Thoracic aorta (tissue), 2 donors: ENCODE data around the gene DIPK2B. TPM values are rescaled to one million over a fixed set of nuclear protein-coding genes. Genes with fewer than 3 reads are reported as not detected.

Experiments
- ATAC-seq: fragments of 150-250 bp; one replicate; pipeline ENCODE4 v1.8.0; 2017; ENCODE audit warnings: low read depth; ENCODE audit not compliant: insufficient number of reproducible peaks, low FRiP score
- DNase-seq: peaks from one replicate; pipeline ENCODE4 v3.0.0-alpha.2; 2020; ENCODE audit warnings: low spot score
- H3K27ac ChIP-seq, 2 donors: fragments of 200-600 bp; sonication (generic); 1 replicate in 1 of 2; 2 replicates in 1 of 2; pipeline ENCODE4 v1.5.1; 2016; ENCODE audit warnings: mild to moderate bottlenecking in 2 of 2, moderate library complexity in 2 of 2
- H3K27me3 ChIP-seq: fragments of 200-600 bp; sonication (generic); replicated peaks from 2 replicates; pipeline ENCODE4 v1.6.0; 2016; ENCODE audit warnings: mild to moderate bottlenecking; ENCODE audit not compliant: insufficient read depth
- H3K36me3 ChIP-seq: fragments of 200-600 bp; sonication (generic); one replicate; pipeline ENCODE4 v1.5.1; 2016
- H3K4me1 ChIP-seq, 2 donors: fragments of 200-600 bp; sonication (generic); 1 replicate in 1 of 2; 2 replicates in 1 of 2; pipeline versions ENCODE4 v1.5.1 to v1.6.0; 2016; ENCODE audit warnings: low read depth in 2 of 2, mild to moderate bottlenecking in 1 of 2; ENCODE audit not compliant: control insufficient read depth in 1 of 2
- H3K4me3 ChIP-seq: fragments of 200-600 bp; sonication (generic); 2 replicates; pipeline ENCODE4 v1.5.1; 2016; ENCODE audit warnings: mild to moderate bottlenecking
- H3K9me3 ChIP-seq: fragments of 200-600 bp; sonication (generic); 2 replicates; pipeline ENCODE4 v1.5.1; 2016
- CTCF ChIP-seq: fragments of 200-600 bp; sonication (generic); IDR thresholded peaks from one replicate; pipeline ENCODE4 v1.5.1; 2019; ENCODE audit warnings: antibody characterized with exemption
- total RNA-seq, 2 donors: library from RNA; depleted of rRNA; stranded (reverse); fragments of >200 nt; gene quantifications; one replicate each; pipeline versions ENCODE4 v1.1.0 to v1.2.3, GENCODE V29; 2016

Gene DIPK2B
- total RNA-seq, 2 donors from 2014 or later: 11.6 to 14.0 TPM

- DNase-seq (no peak), ATAC-seq (no peak)
- no peaks in the 10 kb centered on the region for H3K9me3 ChIP-seq
- no peaks in the 10 kb centered on the region for H3K27me3 ChIP-seq
- no peaks in the 10 kb centered on the region for H3K4me1 ChIP-seq
- no peak for TF ChIP-seq CTCF
- peak overlapping the region; percentile 69 for H3K4me3 ChIP-seq
- H3K27ac ChIP-seq: no peak overlapping the region
- no peaks in the 10 kb centered on the region for H3K36me3 ChIP-seq
Measured at GRCh38 chrX:45187731-45188130, 12.9 kb downstream of the DIPK2B start.

GRCh38 chrX:45186643-45187026 is 14.0 kb downstream of the DIPK2B start:
- no peaks in the 10 kb centered on the region for H3K27me3 ChIP-seq
- H3K27ac ChIP-seq: no peak overlapping the region
- DNase-seq: no peak
- no peak for ATAC-seq
- no peaks in the 10 kb centered on the region for H3K4me1 ChIP-seq
- H3K4me3 ChIP-seq: peak overlapping the region; percentile 69
- no peaks in the 10 kb centered on the region for H3K36me3 ChIP-seq
- H3K9me3 ChIP-seq: no peaks in the 10 kb centered on the region
- no peak for TF ChIP-seq CTCF

GRCh38 chrX:45184211-45184610 is 16.5 kb downstream of the DIPK2B start:
- Histone ChIP-seq H3K36me3 (no peaks in the 10 kb centered on the region), H3K4me1 (no peaks in the 10 kb centered on the region), H3K27ac (no peak overlapping the region), H3K27me3 (no peaks in the 10 kb centered on the region), H3K9me3 (no peaks in the 10 kb centered on the region), H3K4me3 (no peak overlapping the region)
- ATAC-seq (no peak), DNase-seq (no peak)
- no peak for TF ChIP-seq CTCF

- no peak overlapping the region for H3K27ac ChIP-seq
- no peak for DNase-seq
- H3K4me3 ChIP-seq: no peak overlapping the region
- no peaks in the 10 kb centered on the region for H3K9me3 ChIP-seq
- no peaks in the 10 kb centered on the region for H3K36me3 ChIP-seq
- ATAC-seq: no peak
- H3K27me3 ChIP-seq: no peaks in the 10 kb centered on the region
- TF ChIP-seq CTCF: no peak
- no peaks in the 10 kb centered on the region for H3K4me1 ChIP-seq
Measured at GRCh38 chrX:45172890-45173289, 27.8 kb downstream of the DIPK2B start.

GRCh38 chrX:45166781-45167180 is 33.9 kb downstream of the DIPK2B start:
- no peak overlapping the region for H3K4me3 ChIP-seq
- no peak for DNase-seq
- H3K36me3 ChIP-seq: no peaks in the 10 kb centered on the region
- H3K27ac ChIP-seq: no peak overlapping the region
- TF ChIP-seq CTCF: no peak
- no peaks in the 10 kb centered on the region for H3K27me3 ChIP-seq
- H3K4me1 ChIP-seq: no peaks in the 10 kb centered on the region
- ATAC-seq: no peak
- no peaks in the 10 kb centered on the region for H3K9me3 ChIP-seq
